HepG2 (cell line): ENCODE measurements around the gene RHOT2. TPM values are rescaled to one million over a fixed set of nuclear protein-coding genes. Genes with fewer than 3 reads are reported as not detected.

Experiments
- FOXO4 ChIP-seq: sonication (generic); formaldehyde crosslinking; conservative IDR thresholded peaks from 2 replicates; pipeline ENCODE4 v1.8.1; 2023; ENCODE audit warnings: missing genetic modification reagents
- KLF15 ChIP-seq: sonication (generic); formaldehyde crosslinking; IDR thresholded peaks from 2 replicates; pipeline ENCODE4 v1.8.1; 2023; ENCODE audit warnings: borderline replicate concordance, mild to moderate bottlenecking, inconsistent platforms, missing genetic modification reagents, mixed read lengths
- LBX2 ChIP-seq: sonication (generic); formaldehyde crosslinking; IDR thresholded peaks from 2 replicates; pipeline ENCODE4 v1.5.0; 2020; ENCODE audit warnings: missing genetic modification reagents, mild to moderate bottlenecking, borderline replicate concordance
- MTF2 ChIP-seq: sonication (generic); formaldehyde crosslinking; IDR thresholded peaks from 2 replicates; pipeline ENCODE4 v1.5.0; 2020; ENCODE audit warnings: missing genetic modification reagents, borderline replicate concordance
- NFKBIZ ChIP-seq: IDR thresholded peaks from 2 replicates; pipeline ENCODE4 v1.6.1; 2018; ENCODE audit warnings: missing genetic modification reagents, missing compliant biosample characterization
- NR2F2 ChIP-seq: IDR thresholded peaks from 2 replicates; pipeline ENCODE4 v1.6.1; 2012; ENCODE audit warnings: low read depth, inconsistent platforms, borderline replicate concordance
- PAXIP1 ChIP-seq: sonication (generic); formaldehyde crosslinking; conservative IDR thresholded peaks from 2 replicates; pipeline ENCODE4 v1.4.0; 2020; ENCODE audit warnings: mild to moderate bottlenecking, missing genetic modification reagents, moderate library complexity
- PHF5A ChIP-seq: IDR thresholded peaks from one replicate; pipeline ENCODE4 v1.6.1; 2018; ENCODE audit warnings: low read depth, missing genetic modification reagents; ENCODE audit not compliant: unreplicated experiment
- REL ChIP-seq: sonication (generic); formaldehyde crosslinking; conservative IDR thresholded peaks from 2 replicates; pipeline ENCODE4 v1.8.0; 2022; ENCODE audit warnings: mild to moderate bottlenecking, missing genetic modification reagents, moderate library complexity
- SATB2 ChIP-seq: sonication (generic); formaldehyde crosslinking; IDR thresholded peaks from 2 replicates; pipeline ENCODE4 v1.5.0; 2020; ENCODE audit warnings: missing genetic modification reagents
- SCMH1 ChIP-seq: sonication (generic); formaldehyde crosslinking; IDR thresholded peaks from 2 replicates; pipeline ENCODE4 v1.9.0; 2021; ENCODE audit warnings: missing genetic modification reagents, mild to moderate bottlenecking, borderline replicate concordance
- SMYD3 ChIP-seq: sonication (generic); formaldehyde crosslinking; IDR thresholded peaks from 2 replicates; pipeline ENCODE4 v1.8.1; 2023; ENCODE audit warnings: mild to moderate bottlenecking, missing genetic modification reagents
- ZBTB2 ChIP-seq: sonication (generic); formaldehyde crosslinking; IDR thresholded peaks from 2 replicates; pipeline ENCODE4 v1.8.0; 2022; ENCODE audit warnings: low read depth, missing genetic modification reagents
- ZFP1 ChIP-seq: IDR thresholded peaks from 2 replicates; pipeline ENCODE4 v1.6.1; 2016
- ZFP41 ChIP-seq: sonication (generic); formaldehyde crosslinking; IDR thresholded peaks from 2 replicates; pipeline ENCODE4 v1.4.0; 2020; ENCODE audit warnings: mild to moderate bottlenecking, missing genetic modification reagents, borderline replicate concordance
- ZNF780A ChIP-seq: sonication (generic); formaldehyde crosslinking; IDR thresholded peaks from 2 replicates; pipeline ENCODE4 v1.8.0; 2022; ENCODE audit warnings: mild to moderate bottlenecking, missing genetic modification reagents, moderate library complexity
- polyA plus RNA-seq, 8 experiments: library from polyadenylated mRNA; depleted of rRNA in 3 of 8; stranded (reverse) in 7 of 8; unstranded in 1 of 8; fragments of >200 nt; fragmentation: Illumina TruSeq in 4 of 8; extraction: Trizol in 4 of 8; gene quantifications; 2 replicates each; pipeline versions ENCODE4 v1.2.1 to v1.2.3, GENCODE V29; 2011 to 2016; ENCODE audit warnings: low read depth in 4 of 8, missing spikeins in 1 of 8, mixed read lengths in 1 of 8; ENCODE audit not compliant: insufficient read depth in 1 of 8
- total RNA-seq, 5 experiments: library from RNA; depleted of rRNA; stranded (reverse); fragments of >200 nt; fragmentation: Illumina TruSeq; extraction: Trizol; gene quantifications; 2 replicates each; pipeline ENCODE4 v1.2.3, GENCODE V29; 2016; ENCODE audit warnings: low read depth in 1 of 5
- TF ChIP-seq, protein P1 (sequence below): sonication (generic); formaldehyde crosslinking; IDR thresholded peaks from 2 replicates; pipeline ENCODE4 v1.5.0; 2020; ENCODE audit warnings: missing genetic modification reagents
- TF ChIP-seq, protein P2 (sequence below): sonication (generic); formaldehyde crosslinking; IDR thresholded peaks from 2 replicates; pipeline ENCODE4 v1.4.0; 2020; ENCODE audit warnings: missing genetic modification reagents
- TF ChIP-seq, protein P3 (sequence below): sonication (generic); formaldehyde crosslinking; IDR thresholded peaks from 2 replicates; pipeline ENCODE4 v1.4.0; 2020; ENCODE audit warnings: missing genetic modification reagents

The RHOT2 gene
- total and polyA plus RNA-seq, 2 of the 13 experiments (the other 11 are each of a cell fraction or from before 2014, with no cell fraction given) = 63.6 to 76.9 TPM

DNA sequence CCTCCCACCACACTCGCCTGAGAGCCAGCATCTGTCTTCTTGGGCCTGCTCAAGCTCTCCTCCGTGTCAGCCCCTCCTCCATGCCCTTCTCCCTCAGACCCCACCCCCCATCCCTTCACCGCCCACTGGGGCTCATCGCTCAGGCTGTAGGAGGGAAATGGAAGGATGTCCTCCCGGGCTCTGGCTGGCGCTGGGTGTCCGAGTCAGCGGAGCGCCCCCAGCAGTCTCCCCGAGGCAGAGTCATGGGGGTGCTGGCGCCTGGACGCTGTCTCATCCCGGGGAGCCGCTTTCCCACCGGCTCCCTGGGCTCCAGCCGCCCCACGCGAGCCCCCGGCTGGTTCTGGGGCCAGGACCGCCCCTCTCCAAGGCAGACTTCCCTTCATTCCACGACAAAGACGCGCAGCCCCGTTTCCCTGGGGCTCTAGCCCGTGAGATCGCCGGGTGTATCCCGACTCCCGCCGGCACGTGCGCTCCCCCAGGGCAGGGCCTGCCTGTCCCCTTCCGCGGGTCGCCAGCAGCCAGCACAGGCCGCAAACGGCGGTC, 52.6 kb downstream of the RHOT2 start (continued):
- TF ChIP-seq FOXO4 (CRISPR knock-in tag) = 0 out of 2 replicates have a peak, but pooled peaks have one; percentile 85
- no peak for TF ChIP-seq PHF5A
- peak; percentile 74; the same call in 1 of the 2 replicates for TF ChIP-seq MTF2 (CRISPR knock-in tag)
- TF ChIP-seq ZBTB2 (CRISPR knock-in tag) = no peak
- TF ChIP-seq NFKBIZ = 0 out of 2 replicates have a peak, but pooled peaks have one; percentile 62
- TF ChIP-seq ZNF780A (CRISPR knock-in tag) = peak; percentile 59; the same call in 1 of the 2 replicates
- TF ChIP-seq ZFP1 (CRISPR knock-in tag) = no peak
- 0 out of 2 replicates have a peak, but pooled peaks have one; percentile 37 for TF ChIP-seq KLF15 (CRISPR knock-in tag)
- TF ChIP-seq, protein P1, sequence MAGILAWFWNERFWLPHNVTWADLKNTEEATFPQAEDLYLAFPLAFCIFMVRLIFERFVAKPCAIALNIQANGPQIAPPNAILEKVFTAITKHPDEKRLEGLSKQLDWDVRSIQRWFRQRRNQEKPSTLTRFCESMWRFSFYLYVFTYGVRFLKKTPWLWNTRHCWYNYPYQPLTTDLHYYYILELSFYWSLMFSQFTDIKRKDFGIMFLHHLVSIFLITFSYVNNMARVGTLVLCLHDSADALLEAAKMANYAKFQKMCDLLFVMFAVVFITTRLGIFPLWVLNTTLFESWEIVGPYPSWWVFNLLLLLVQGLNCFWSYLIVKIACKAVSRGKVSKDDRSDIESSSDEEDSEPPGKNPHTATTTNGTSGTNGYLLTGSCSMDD (CRISPR knock-in tag) = no peak
- TF ChIP-seq SATB2 (CRISPR knock-in tag) = no peak
- TF ChIP-seq LBX2 (CRISPR knock-in tag) = no peak
- no peak for TF ChIP-seq NR2F2
- TF ChIP-seq REL (CRISPR knock-in tag) = 0 out of 2 replicates have a peak, but pooled peaks have one; percentile 30
- TF ChIP-seq, protein P2, sequence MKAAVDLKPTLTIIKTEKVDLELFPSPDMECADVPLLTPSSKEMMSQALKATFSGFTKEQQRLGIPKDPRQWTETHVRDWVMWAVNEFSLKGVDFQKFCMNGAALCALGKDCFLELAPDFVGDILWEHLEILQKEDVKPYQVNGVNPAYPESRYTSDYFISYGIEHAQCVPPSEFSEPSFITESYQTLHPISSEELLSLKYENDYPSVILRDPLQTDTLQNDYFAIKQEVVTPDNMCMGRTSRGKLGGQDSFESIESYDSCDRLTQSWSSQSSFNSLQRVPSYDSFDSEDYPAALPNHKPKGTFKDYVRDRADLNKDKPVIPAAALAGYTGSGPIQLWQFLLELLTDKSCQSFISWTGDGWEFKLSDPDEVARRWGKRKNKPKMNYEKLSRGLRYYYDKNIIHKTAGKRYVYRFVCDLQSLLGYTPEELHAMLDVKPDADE (CRISPR knock-in tag) = no peak
- no peak for TF ChIP-seq SMYD3
- TF ChIP-seq PAXIP1 (CRISPR knock-in tag) = no peak
- no peak for TF ChIP-seq ZFP41
- TF ChIP-seq, protein P3, sequence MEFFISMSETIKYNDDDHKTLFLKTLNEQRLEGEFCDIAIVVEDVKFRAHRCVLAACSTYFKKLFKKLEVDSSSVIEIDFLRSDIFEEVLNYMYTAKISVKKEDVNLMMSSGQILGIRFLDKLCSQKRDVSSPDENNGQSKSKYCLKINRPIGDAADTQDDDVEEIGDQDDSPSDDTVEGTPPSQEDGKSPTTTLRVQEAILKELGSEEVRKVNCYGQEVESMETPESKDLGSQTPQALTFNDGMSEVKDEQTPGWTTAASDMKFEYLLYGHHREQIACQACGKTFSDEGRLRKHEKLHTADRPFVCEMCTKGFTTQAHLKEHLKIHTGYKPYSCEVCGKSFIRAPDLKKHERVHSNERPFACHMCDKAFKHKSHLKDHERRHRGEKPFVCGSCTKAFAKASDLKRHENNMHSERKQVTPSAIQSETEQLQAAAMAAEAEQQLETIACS = no peak
- TF ChIP-seq SCMH1 (CRISPR knock-in tag) = no peak
